AG09309 (cell line): ENCODE data around the gene XCL2.
"Not testable (repeated sequence)": the region's sequence is repeated elsewhere in the genome, so short reads cannot be mapped to it uniquely, and the experiment has no call there.

Source experiments
- DNase-seq: peaks from one replicate; pipeline ENCODE4 v3.0.0-alpha.2; 2010; ENCODE audit warnings: low read depth
- H3K4me3 ChIP-seq: 2 replicates; pipeline ENCODE4 v1.5.1; 2011; ENCODE audit warnings: mild to moderate bottlenecking, low read depth, low read length, moderate library complexity; ENCODE audit not compliant: control insufficient read depth
- TF ChIP-seq, protein P1 (sequence below): IDR thresholded peaks from 2 replicates; pipeline ENCODE4 v1.5.1; 2011; ENCODE audit warnings: mild to moderate bottlenecking, low read depth, low read length, inconsistent platforms; ENCODE audit not compliant: insufficient read depth, control insufficient read depth; ENCODE audit errors: missing control alignments

Gene XCL2, protein sequence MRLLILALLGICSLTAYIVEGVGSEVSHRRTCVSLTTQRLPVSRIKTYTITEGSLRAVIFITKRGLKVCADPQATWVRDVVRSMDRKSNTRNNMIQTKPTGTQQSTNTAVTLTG

DNA sequence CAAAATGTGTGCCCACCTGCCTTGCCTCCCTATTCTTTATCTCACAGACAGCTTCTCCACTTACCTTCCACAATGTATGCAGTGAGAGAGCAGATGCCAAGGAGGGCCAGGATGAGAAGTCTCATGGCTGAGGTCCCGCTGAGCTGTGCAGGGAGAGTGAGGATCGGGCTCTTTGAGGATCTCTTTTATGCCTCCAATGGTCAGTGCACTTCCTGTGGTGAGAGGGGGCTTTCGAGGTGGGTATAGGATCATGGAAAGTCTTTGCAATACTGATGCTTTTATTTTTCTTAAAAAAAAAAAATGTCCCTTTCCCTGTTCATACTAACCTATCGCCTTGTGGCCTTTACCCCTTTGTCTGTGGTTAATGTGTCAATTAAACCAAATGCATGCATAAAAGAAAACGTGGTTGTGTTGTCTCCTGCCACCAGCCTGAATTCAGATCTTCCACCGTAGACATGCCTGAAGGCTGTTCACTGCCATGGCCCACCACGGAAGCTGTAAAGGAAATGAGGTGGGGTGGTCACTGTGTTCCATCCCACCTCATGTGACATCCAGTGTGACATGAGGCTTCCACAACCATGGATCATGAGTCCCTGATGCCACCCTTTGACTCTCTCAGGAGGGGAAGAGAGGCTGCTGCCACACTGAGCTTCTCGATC lies at the start of gene XCL2:
Gene XCL2 (minus strand): TSS at position 158 of the 659 bp plus-strand sequence. CDS start 33 bp downstream, at position 125.
- not testable (repeated sequence) for DNase-seq, H3K4me3 ChIP-seq

DNA sequence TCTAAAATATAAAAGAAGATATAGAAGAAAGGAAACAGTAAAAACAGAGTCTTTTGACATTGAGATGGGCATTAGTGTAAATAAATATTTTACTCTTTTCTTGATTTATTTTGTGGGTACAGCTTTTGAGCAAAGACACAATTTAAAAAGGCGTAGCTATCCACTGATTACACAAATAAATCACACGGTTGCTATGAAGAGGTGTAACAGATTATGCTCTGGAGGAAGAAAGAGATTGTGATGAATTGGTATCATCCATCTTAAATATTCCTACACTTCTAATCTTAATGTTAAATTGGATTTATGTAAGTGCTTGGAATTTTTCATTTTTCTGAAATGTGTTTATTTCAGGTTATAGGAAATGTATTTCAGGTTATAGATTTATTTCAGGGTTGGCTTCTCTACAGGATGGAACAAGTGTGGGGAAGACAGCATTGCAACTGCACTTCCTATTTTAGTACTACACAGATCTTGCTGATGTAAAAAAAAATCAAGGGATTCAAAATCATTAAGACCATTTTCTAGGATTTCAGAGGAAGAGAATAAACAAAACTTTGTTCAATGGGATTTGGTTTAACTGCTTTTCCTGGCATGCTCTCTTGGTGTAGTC lies 47.9 kb upstream of the XCL2 start:
- TF ChIP-seq, protein P1, sequence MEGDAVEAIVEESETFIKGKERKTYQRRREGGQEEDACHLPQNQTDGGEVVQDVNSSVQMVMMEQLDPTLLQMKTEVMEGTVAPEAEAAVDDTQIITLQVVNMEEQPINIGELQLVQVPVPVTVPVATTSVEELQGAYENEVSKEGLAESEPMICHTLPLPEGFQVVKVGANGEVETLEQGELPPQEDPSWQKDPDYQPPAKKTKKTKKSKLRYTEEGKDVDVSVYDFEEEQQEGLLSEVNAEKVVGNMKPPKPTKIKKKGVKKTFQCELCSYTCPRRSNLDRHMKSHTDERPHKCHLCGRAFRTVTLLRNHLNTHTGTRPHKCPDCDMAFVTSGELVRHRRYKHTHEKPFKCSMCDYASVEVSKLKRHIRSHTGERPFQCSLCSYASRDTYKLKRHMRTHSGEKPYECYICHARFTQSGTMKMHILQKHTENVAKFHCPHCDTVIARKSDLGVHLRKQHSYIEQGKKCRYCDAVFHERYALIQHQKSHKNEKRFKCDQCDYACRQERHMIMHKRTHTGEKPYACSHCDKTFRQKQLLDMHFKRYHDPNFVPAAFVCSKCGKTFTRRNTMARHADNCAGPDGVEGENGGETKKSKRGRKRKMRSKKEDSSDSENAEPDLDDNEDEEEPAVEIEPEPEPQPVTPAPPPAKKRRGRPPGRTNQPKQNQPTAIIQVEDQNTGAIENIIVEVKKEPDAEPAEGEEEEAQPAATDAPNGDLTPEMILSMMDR: no peak

DNA sequence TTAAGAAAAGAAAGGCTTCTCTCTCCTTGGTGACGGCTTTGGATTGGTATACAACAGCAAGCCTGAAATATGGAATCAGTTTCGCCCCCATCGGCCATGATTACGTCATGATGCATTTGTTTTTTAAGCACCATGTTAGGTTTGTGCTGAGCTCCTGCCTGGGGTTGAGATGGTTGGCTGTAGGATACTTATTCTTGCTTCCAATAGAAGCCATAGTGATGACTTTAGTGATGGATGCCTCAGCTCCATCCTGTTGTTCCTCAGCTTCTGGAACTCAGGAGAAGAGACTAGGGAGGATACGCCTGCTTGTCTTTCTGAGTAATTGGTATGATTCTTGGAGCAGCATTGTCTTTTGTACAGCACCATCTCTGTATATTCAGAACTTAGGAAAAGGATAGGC lies 47.3 kb upstream of the XCL2 start:
- no peak overlapping the region for H3K4me3 ChIP-seq
- TF ChIP-seq, protein P1: no peak
- DNase-seq: no peak

More for the DNA sequence above, 47.9 kb upstream of the XCL2 start:
- DNase-seq: no peak
- no peak overlapping the region for H3K4me3 ChIP-seq

DNA sequence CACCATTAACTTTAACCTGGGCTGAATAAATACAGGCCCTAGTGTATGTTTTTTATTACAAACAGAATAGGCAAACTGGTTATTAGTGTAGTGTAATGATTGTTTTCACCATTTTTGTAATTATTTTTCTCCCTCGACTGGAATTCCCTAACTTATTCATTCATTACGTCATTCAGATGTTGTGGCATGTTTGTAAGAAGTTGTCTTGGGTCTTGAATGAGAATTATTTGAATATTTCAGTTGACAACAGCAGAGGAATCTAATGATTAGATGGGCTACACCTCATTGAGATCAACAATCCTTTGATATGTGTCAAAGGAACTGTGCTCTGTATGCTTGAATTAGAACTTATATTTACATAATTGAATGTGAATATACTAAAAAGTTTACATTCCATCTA lies 45.4 kb upstream of the XCL2 start:
- TF ChIP-seq, protein P1: no peak
- no peak for DNase-seq
- no peak overlapping the region for H3K4me3 ChIP-seq

DNA sequence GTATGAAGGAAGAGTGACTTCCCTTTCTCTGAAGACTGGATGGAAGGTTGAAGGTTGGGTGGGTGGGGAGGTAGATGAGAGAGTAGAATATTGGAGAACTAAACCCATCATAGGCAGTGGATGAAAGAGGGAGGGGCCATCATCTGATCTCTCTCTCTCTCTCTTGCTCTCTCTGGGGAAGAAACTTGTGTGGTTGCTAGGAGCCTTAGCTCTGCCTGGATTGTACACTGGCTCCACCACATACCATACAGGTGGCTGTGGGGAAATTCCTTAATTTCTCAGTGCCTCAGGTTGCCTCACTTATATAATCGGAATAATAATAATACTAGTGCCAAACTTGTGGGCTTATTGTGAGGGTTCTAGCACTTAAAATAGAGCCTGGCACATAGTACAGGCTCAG lies 42.1 kb upstream of the XCL2 start:
- no peak for DNase-seq
- no peak overlapping the region for H3K4me3 ChIP-seq
- TF ChIP-seq, protein P1: no peak

DNA sequence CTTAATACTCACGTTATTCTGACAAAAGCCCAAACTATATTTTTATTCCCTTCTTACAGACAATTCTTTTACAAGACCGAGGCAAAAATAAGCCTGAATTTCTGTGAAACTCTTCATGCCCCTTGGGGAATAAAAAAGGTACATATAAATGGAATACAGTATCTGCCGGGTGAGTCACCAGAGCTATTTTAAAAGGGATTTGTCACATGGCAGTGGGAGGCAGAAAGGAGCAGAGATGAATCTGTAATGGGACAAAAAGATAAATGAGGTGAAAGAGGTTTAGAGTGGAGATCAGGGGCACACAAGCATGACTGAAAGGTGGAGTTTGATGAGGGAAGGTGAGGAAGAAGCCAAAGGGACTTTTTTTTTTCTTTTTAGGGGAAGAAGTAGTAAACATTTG lies 41.4 kb upstream of the XCL2 start:
- H3K4me3 ChIP-seq: no peak overlapping the region
- DNase-seq: no peak
- TF ChIP-seq, protein P1: no peak

DNA sequence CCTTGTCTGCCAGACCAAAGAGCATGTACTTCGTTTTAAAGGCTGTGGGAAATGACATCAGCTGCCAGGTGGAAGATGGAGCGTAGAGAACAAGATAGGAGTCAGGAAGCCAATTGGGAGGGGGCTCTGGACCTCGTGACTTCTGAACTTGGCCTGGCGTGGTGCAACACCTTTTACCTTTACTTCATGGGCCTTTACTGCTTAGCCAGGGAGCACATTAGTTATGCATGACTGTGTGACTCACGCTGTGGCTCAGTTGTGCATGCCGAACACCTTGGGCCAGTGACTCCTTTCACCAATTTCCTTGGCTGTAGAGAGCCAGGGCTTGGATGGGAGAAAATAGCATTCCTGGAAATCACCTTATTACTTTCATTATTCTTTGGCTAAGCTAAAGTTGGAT lies 39.8 kb upstream of the XCL2 start:
- no peak overlapping the region for H3K4me3 ChIP-seq
- DNase-seq: no peak
- TF ChIP-seq, protein P1: no peak
